ENCODE results near the gene TNIP3.

DNA sequence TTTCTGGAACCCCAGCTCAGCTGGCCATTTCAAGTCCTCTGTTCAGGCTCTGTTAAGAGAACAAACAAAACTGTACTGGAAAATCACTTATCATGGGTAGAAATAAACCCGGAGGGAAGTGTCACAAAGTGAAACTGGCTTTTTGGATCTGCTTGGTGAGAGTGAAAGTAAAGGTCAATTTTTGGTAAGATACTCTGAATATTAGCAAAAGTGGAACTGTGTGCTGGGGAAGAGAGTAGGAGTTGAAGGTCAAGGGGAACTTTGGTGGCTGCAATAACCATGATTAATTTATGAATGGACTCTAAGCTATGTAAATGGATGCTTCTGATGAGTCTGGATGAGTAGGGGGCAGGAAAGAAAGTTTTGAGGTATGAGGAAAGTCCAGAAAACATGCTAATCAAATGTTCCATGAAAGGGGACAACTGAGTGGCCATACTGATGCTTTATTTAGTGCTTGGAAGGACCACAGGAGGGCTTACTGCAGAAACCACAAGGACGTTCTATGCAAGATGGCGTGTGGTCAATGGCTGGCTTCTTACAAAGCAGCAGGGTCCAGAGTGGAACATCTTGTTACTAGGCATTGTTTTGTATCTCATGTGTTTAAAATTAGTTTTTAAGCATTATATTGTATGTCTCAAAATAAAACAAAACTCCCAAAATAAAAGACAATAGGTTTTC lies 36.8 kb upstream of the TNIP3 start:
- no peak for TF ChIP-seq POLR2A (IDR thresholded peaks at IDR 0.05)
- TF ChIP-seq, protein P1, sequence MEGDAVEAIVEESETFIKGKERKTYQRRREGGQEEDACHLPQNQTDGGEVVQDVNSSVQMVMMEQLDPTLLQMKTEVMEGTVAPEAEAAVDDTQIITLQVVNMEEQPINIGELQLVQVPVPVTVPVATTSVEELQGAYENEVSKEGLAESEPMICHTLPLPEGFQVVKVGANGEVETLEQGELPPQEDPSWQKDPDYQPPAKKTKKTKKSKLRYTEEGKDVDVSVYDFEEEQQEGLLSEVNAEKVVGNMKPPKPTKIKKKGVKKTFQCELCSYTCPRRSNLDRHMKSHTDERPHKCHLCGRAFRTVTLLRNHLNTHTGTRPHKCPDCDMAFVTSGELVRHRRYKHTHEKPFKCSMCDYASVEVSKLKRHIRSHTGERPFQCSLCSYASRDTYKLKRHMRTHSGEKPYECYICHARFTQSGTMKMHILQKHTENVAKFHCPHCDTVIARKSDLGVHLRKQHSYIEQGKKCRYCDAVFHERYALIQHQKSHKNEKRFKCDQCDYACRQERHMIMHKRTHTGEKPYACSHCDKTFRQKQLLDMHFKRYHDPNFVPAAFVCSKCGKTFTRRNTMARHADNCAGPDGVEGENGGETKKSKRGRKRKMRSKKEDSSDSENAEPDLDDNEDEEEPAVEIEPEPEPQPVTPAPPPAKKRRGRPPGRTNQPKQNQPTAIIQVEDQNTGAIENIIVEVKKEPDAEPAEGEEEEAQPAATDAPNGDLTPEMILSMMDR (IDR thresholded peaks at IDR 0.05) = no peak
